ENCODE data around the gene PCDHGA3. TPM values are rescaled to one million over a fixed set of nuclear protein-coding genes. Genes with fewer than 3 reads are reported as not detected.

Gene PCDHGA3
- total RNA-seq, 4 donors from 2014 or later = 1.8 to 3.6 (median 2.4) TPM

GRCh38 chr5:141342773-141343172 is 856 bp upstream of the PCDHGA3 start:
- TF ChIP-seq, protein P1, sequence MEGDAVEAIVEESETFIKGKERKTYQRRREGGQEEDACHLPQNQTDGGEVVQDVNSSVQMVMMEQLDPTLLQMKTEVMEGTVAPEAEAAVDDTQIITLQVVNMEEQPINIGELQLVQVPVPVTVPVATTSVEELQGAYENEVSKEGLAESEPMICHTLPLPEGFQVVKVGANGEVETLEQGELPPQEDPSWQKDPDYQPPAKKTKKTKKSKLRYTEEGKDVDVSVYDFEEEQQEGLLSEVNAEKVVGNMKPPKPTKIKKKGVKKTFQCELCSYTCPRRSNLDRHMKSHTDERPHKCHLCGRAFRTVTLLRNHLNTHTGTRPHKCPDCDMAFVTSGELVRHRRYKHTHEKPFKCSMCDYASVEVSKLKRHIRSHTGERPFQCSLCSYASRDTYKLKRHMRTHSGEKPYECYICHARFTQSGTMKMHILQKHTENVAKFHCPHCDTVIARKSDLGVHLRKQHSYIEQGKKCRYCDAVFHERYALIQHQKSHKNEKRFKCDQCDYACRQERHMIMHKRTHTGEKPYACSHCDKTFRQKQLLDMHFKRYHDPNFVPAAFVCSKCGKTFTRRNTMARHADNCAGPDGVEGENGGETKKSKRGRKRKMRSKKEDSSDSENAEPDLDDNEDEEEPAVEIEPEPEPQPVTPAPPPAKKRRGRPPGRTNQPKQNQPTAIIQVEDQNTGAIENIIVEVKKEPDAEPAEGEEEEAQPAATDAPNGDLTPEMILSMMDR (IDR thresholded peaks at IDR 0.05; ENCODE audit: low read depth) = no peak

GRCh38 chr5:141343953-141344463 is 379 bp downstream of the PCDHGA3 start:
- TF ChIP-seq, protein P1 (IDR thresholded peaks at IDR 0.05; ENCODE audit: low read depth) = no peak

GRCh38 chr5:141345327-141345726 is 1.7 kb downstream of the PCDHGA3 start:
- TF ChIP-seq, protein P1 (IDR thresholded peaks at IDR 0.05; ENCODE audit: low read depth) = no peak

GRCh38 chr5:141349917-141350619 is 6.4 kb downstream of the PCDHGA3 start, which contains the start of gene PCDHGB1:
Gene PCDHGB1 (plus strand): TSS chr5:141350099. CDS start chr5:141350261, 162 bp downstream.
- TF ChIP-seq, protein P1 (IDR thresholded peaks at IDR 0.05; ENCODE audit: low read depth) = no peak

GRCh38 chr5:141351591-141351990 is 8.0 kb downstream of the PCDHGA3 start:
- TF ChIP-seq, protein P1 (IDR thresholded peaks at IDR 0.05; ENCODE audit: low read depth) = no peak

DNA sequence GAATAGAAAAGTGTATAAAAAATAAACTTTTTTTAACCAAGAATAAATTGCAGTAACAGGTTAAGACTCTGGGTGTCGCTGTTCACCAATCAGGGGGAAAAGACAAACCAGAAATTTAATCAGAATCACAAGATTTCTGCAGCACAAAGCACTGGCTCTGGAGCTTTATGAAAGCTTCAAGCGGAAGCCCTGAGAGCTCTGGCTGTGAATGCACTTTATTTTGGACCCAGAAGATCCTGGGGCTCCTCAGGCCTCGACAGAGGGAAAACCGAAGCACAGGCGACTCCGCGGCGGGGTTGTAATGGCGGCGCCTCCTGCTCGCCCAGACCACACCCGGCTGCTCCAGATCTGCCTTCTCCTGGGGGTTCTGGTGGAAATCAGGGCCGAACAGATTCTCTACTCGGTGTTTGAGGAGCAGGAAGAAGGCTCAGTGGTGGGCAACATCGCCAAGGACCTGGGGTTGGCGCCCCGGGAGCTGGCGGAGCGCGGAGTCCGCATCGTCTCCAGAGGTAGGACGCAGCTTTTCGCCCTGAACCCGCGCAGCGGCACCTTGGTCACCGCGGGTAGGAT is 11.4 kb downstream of the PCDHGA3 start, which contains the start of gene PCDHGA4:
PCDHGA4 (plus strand) TSS at position 122 of the 570 bp plus-strand sequence; CDS start at position 209, 87 bp downstream.
- TF ChIP-seq, protein P1 (IDR thresholded peaks at IDR 0.05; ENCODE audit: low read depth) = no peak

DNA sequence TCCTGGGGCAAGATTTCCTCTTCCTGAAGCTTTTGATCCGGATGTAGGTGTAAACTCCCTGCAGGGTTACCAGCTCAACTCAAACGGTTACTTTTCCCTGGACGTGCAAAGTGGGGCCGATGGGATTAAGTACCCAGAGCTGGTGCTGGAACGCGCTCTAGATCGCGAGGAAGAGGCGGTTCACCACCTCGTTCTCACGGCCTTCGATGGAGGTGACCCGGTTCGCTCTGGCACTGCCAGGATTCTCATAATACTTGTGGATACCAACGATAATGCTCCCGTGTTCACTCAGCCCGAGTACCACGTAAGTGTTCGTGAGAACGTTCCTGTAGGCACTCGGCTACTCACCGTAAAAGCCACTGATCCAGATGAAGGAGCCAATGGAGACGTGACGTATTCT is 12.0 kb downstream of the PCDHGA3 start:
- TF ChIP-seq, protein P1 (IDR thresholded peaks at IDR 0.05; ENCODE audit: low read depth) = no peak
